Common myeloid progenitor, CD34-positive (primary cell): ENCODE data around the gene KIFAP3.
"Not testable (repeated sequence)": the region's sequence is repeated elsewhere in the genome, so short reads cannot be mapped to it uniquely, and the experiment has no call there.

Experiments used
- CTCF ChIA-PET: fragments of 350-600 bp; sonication (Branson Sonifier 250); formaldehyde crosslinking; loops from one replicate; lab custom pipeline; 2021; ENCODE audit warnings: antibody characterized with exemption; lab: Charles Lee
- POLR2A ChIA-PET: fragments of 350-600 bp; sonication (Branson Sonifier 250); formaldehyde crosslinking; loops from one replicate; lab custom pipeline; 2021; ENCODE audit warnings: antibody characterized with exemption; lab: Charles Lee
- DNase-seq, 3 donors: peaks; one replicate each; pipeline versions ENCODE4 v3.0.0 to v3.0.0-alpha.2; 2013
- H3K27ac ChIP-seq, 2 experiments: 1 replicate in 1 of 2; 2 replicates in 1 of 2; pipeline ENCODE4 v1.7.0; 2013; ENCODE audit warnings: inconsistent platforms in 2 of 2, low read length in 2 of 2, mild to moderate bottlenecking in 2 of 2, low read depth in 1 of 2, moderate library complexity in 1 of 2; ENCODE audit not compliant: severe bottlenecking in 2 of 2, insufficient read depth in 1 of 2, poor library complexity in 1 of 2
- H3K27me3 ChIP-seq, 5 experiments: replicated peaks in 2 of 5; 1 replicate in 3 of 5; 2 replicates in 2 of 5; pipeline versions ENCODE4 v1.6.1 to v1.7.0; 2013; ENCODE audit warnings: low read length in 4 of 5, mild to moderate bottlenecking in 2 of 5, moderate library complexity in 2 of 5, inconsistent platforms in 1 of 5; ENCODE audit not compliant: insufficient read depth in 5 of 5, control insufficient read depth in 4 of 5
- H3K36me3 ChIP-seq, 4 experiments: 1 replicate in 2 of 4; 2 replicates in 2 of 4; pipeline versions ENCODE4 v1.6.1 to v1.7.0; 2013; ENCODE audit warnings: low read length in 3 of 4, control low read depth in 1 of 4, mild to moderate bottlenecking in 1 of 4; ENCODE audit not compliant: control insufficient read depth in 4 of 4, insufficient read depth in 4 of 4
- H3K4me1 ChIP-seq, 4 experiments: 1 replicate in 3 of 4; 2 replicates in 1 of 4; pipeline versions ENCODE4 v1.6.1 to v1.7.1; 2013; ENCODE audit warnings: low read length in 3 of 4, mild to moderate bottlenecking in 3 of 4, control low read depth in 1 of 4, inconsistent platforms in 1 of 4, moderate library complexity in 1 of 4; ENCODE audit not compliant: control insufficient read depth in 4 of 4, insufficient read depth in 4 of 4; ENCODE audit errors: control extremely low read depth in 1 of 4
- H3K4me3 ChIP-seq, 7 experiments: 1 replicate in 4 of 7; 2 replicates in 3 of 7; pipeline versions ENCODE4 v1.5.1 to v1.7.0; 2013; ENCODE audit warnings: mild to moderate bottlenecking in 7 of 7, low read length in 6 of 7, moderate library complexity in 6 of 7, inconsistent platforms in 2 of 7, low read depth in 2 of 7, control low read depth in 1 of 7; ENCODE audit not compliant: insufficient read depth in 4 of 7, control insufficient read depth in 1 of 7; ENCODE audit errors: extremely low read depth in 1 of 7
- H3K9me3 ChIP-seq, 5 experiments: 1 replicate in 4 of 5; 2 replicates in 1 of 5; pipeline versions ENCODE4 v1.6.1 to v1.7.1; 2013; ENCODE audit warnings: low read length in 4 of 5, mild to moderate bottlenecking in 2 of 5, inconsistent platforms in 1 of 5, low read depth in 1 of 5, moderate library complexity in 1 of 5; ENCODE audit not compliant: control insufficient read depth in 4 of 5, insufficient read depth in 2 of 5; ENCODE audit errors: control extremely low read depth in 1 of 5
- WGBS: methylation state at CpG from one replicate; pipeline ENCODE4 v1.1.5; 2013; ENCODE audit not compliant: insufficient coverage; 5-methylcytosine and 5-hydroxymethylcytosine counted together

Gene KIFAP3

DNA sequence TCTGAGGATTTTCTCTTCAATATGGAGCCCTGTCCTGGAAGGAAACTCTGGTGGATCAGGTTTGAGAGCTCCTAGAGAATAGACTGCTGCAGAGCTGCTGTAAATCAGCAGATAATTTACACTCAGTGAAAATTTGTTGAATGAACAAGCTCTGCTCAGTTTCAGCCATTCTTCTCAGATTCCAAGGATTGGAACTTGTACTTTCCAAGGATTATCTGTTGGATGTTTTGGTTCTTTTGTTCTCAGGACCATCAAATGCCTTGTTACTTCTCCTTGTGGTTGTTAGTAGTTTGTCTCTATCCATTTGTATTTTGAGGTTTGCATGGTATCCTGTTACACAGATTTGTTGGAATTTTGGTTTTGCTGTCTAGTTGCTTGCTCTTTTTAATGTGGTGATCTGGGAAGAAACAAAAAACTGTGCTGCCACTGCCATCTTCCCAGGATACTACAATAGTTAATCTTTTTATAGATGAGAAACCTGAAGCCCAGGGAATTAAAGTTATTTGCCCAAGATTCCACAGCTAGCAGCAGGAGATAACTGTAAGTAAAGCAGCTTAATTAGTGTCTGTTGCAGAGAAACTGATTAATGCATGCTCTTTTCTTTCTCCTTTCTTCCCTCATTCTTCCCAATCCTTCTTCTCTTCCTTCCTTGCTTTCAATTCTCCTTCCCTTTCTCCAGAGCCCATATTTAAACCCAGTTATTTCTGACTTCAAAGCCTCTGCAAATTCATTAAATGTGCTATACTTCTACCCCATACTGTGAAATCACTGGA lies 21.7 kb upstream of the KIFAP3 start:
- no peaks in the 10 kb centered on the region for H3K9me3 ChIP-seq
- H3K4me1 ChIP-seq: no peaks in the 10 kb centered on the region
- no peaks in the 10 kb centered on the region for H3K36me3 ChIP-seq
- no peak overlapping the region for H3K4me3 ChIP-seq
- H3K27me3 ChIP-seq: peaks cover 0 to 5% (median 0%) of the 10 kb centered on the region in 5 experiments
- no peak for DNase-seq
- POLR2A ChIA-PET: no interaction called here
- no peak overlapping the region for H3K27ac ChIP-seq
- CTCF ChIA-PET: no interaction called here

DNA sequence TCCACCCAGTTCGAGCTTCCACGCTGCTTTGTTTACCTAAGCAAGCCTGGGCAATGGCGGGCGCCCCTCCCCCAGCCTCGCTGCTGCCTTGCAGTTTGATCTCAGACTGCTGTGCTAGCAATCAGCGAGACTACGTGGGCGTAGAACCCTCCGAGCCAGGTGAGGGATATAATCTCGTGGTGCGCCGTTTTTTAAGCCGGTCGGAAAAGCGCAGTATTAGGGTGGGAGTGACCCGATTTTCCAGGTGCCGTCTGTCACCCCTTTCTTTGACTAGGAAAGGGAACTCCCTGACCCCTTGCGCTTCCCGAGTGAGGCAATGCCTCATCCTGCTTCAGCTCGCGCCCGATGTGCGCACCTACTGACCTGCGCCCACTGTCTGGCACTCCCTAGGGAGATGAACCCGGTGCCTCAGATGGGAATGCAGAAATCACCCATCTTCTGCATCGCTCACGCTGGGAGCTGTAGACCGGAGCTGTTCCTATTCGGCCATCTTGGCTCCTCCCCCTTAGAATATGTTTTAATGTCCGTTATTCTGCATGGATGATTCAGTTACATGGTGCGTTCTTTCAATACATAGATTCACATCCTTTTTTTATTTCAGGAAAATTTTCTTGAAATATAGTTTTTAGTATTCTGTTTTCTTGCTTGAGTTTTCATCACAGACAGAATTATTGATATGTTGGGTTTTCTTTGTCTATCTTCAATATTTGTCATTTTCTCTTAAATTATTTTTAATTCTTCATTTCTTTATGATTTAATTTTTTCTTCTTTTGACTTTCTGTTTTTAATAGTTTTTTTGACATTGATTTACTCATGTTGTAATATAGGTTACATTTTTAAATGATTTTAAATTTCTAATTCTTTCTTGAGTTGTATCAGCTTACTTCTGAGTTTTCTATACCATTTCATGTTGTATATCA lies 20.5 kb upstream of the KIFAP3 start:
- POLR2A ChIA-PET, H3K4me3 ChIP-seq, H3K36me3 ChIP-seq, H3K27me3 ChIP-seq, H3K9me3 ChIP-seq, H3K27ac ChIP-seq, CTCF ChIA-PET, DNase-seq, H3K4me1 ChIP-seq: not testable (repeated sequence)
- WGBS: 99% methylated on average over 11 of the region's 31 CpGs

DNA sequence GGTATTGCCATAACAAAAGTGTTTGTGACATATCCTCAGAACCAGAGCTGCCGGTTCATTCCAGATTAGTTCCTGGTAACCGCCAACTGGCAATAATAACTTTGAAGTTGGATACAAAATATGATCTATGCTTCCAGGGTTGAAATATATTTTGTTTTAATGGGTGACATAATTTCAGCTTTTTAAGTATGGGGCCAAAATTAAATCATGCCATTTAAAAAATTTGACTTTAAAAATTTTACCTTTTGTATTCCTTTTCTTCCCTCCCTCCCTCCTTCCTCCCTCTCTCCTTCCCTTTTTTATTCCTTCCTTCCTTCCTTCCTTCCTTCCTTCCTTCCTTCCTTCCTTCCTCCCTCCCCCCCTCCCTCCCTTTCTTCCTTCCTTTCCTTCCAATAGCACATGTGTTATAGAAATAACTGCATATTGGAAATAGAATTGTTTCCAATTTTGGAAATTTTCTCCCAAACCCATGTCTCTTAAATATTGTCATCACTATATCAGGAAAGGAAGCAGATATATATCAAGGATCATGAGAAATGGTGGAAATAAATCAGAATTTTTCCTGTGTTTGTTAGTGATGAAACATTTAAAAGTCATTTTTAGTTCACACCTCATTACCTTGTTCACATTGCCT lies 12.0 kb upstream of the KIFAP3 start:
- no peak overlapping the region for H3K4me3 ChIP-seq
- CTCF ChIA-PET: interaction anchor here (1.1 kb wide), 2 partner anchors 10 to 36 kb away, joined by 3 to 4 read pairs; no protein-coding TSS in a partner anchor
- no peaks in the 10 kb centered on the region for H3K4me1 ChIP-seq
- no peaks in the 10 kb centered on the region for H3K36me3 ChIP-seq
- POLR2A ChIA-PET: no interaction called here
- H3K27ac ChIP-seq: no peak overlapping the region
- H3K9me3 ChIP-seq: no peaks in the 10 kb centered on the region
- DNase-seq: no peak
- no peaks in the 10 kb centered on the region for H3K27me3 ChIP-seq
- WGBS: 92% methylated on average over 2 of the region's 2 CpGs

DNA sequence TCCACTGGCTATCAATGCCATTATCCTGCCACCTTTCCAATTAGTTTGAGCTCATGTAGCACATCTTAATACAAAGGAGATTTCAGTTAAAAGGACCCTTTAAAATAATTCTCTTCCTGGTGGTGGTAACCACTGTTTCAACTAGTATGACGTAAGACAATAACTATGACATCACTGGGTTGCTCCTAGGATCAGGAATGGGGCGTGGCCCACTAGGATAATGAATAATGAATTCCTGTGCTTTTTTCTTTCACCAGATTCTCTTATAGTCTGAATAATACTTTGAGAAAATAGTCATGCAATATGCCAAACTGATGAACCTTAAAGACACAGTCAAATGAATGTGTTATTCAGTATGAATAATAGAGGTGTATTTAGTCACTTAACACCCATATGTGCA lies 10.6 kb upstream of the KIFAP3 start:
- ChIA-PET POLR2A (no interaction called here), CTCF (interaction anchor here (0.6 to 1.1 kb wide), 2 partner anchors 35 to 575 kb away, joined by 3 to 4 read pairs; no protein-coding TSS in a partner anchor)
- no peaks in the 10 kb centered on the region for H3K9me3 ChIP-seq
- no peaks in the 10 kb centered on the region for H3K27me3 ChIP-seq
- H3K4me3 ChIP-seq: no peak overlapping the region
- H3K27ac ChIP-seq: no peak overlapping the region
- WGBS: no CpG with 5 or more reads among the region's 2 CpGs
- H3K36me3 ChIP-seq: no peaks in the 10 kb centered on the region
- no peak for DNase-seq
- H3K4me1 ChIP-seq: no peaks in the 10 kb centered on the region

- no peak overlapping the region for H3K27ac ChIP-seq
- no peak for DNase-seq
- H3K27me3 ChIP-seq: no peaks in the 10 kb centered on the region
- H3K9me3 ChIP-seq: peaks cover 0 to 9% (median 0%) of the 10 kb centered on the region in 5 experiments
- H3K4me3 ChIP-seq: no peak overlapping the region
- ChIA-PET CTCF (no interaction called here), POLR2A (no interaction called here)
- peaks cover 4 to 14% (median 10%) of the 10 kb centered on the region in 4 experiments for H3K4me1 ChIP-seq
- H3K36me3 ChIP-seq: no peaks in the 10 kb centered on the region
Measured at GRCh38 chr1:170078610-170079189, 4.2 kb upstream of the KIFAP3 start.

GRCh38 chr1:170077926-170078325 lies 3.4 kb upstream of the KIFAP3 start:
- H3K4me1 ChIP-seq: peaks cover 4 to 21% (median 14%) of the 10 kb centered on the region in 4 experiments
- DNase-seq: no peak
- H3K27me3 ChIP-seq: no peaks in the 10 kb centered on the region
- POLR2A ChIA-PET: no interaction called here
- H3K4me3 ChIP-seq: no peak overlapping the region
- no CpG with 5 or more reads among the region's 1 CpG for WGBS
- H3K36me3 ChIP-seq: no peaks in the 10 kb centered on the region
- H3K9me3 ChIP-seq: peaks cover 0 to 9% (median 0%) of the 10 kb centered on the region in 5 experiments
- H3K27ac ChIP-seq: no peak overlapping the region
- CTCF ChIA-PET: no interaction called here
